GM18873 (cell line): Measurements from ENCODE around the gene CDH23.

Experiments used
- ATAC-seq: cut with Tn5 transposase; IDR thresholded peaks from one replicate; pipeline ENCODE4 v1.9.1; 2021; ENCODE audit warnings: mild to moderate bottlenecking, moderate library complexity, moderate number of reproducible peaks; ENCODE audit not compliant: unreplicated experiment, low FRiP score

Gene CDH23

DNA sequence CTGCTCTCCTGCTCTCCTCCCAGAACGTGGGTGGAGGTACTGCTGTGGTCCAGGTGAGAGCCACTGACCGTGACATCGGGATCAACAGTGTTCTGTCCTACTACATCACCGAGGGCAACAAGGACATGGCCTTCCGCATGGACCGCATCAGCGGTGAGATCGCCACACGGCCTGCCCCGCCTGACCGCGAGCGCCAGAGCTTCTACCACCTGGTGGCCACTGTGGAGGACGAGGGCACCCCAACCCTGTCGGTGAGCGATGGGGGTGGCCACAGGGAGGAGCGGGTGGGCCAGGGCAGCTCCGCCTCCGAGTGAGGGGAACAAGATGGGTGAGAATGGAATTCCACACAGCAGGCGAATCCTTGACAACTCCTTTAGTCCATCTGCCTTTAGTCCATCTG, 345.0 kb downstream of the CDH23 start:
- ATAC-seq: no peak

- ATAC-seq: no peak
Observed at GRCh38 chr10:71742301-71743088, 345.8 kb downstream of the CDH23 start.

GRCh38 chr10:71743089-71743838, 346.5 kb downstream of the CDH23 start:
- no peak for ATAC-seq

DNA sequence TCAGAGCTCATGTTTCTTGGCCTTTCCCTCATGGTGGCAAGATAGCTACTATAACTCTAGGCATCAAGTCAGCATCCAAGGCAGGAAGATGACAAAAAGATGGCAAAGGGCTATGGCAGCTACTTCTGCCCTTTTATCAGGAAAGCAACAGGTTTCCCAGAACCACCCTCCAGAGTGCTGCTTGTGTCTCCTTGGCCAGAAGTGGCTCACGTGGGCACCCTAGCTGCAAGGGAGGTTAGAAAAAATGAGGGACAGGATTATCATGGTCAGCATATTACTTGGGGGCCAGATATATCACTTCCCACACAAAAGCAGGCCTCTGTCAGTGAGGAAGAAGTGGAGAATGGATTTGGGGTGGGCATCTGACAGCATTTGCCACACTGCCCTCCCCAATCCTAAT, 347.1 kb downstream of the CDH23 start:
- ATAC-seq: no peak

DNA sequence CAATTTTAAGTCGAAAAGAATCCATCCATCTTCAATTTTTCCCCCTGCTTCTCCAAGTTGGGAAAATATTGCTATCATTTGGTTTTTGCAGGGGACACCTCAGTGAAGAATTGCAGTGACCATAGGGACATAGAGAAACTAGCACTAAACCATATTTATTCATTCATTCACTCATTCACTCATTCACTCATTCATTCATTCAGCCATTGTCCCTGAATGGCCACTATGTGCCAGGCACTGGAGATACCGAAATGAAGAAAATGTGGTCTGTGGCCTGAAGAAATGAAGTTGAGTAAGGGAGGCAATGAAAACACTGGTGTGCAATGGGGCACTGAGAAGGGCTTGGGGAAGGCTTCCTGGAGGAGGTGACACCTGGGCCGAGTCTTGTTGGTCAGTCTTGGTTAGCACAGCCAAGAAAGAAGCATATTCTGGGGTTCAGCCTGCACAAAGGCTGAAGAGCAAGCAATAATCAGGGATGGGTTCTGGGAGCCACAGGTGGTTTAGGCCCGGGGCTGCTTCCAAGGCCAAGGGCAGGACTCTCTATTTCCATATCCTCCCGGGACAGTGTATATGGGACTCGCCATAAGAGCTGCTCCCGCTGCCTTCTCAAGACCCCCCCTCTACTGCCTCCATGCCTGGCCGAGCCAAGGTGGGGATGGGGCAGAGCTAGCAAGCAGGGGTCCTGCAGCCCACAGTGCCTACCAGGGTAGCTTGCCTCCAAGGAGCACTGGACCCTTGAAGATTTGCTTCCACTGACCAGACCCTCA, 348.4 kb downstream of the CDH23 start:
- no peak for ATAC-seq

- ATAC-seq: no peak
Observed at GRCh38 chr10:71745664-71746250, 349.0 kb downstream of the CDH23 start.

DNA sequence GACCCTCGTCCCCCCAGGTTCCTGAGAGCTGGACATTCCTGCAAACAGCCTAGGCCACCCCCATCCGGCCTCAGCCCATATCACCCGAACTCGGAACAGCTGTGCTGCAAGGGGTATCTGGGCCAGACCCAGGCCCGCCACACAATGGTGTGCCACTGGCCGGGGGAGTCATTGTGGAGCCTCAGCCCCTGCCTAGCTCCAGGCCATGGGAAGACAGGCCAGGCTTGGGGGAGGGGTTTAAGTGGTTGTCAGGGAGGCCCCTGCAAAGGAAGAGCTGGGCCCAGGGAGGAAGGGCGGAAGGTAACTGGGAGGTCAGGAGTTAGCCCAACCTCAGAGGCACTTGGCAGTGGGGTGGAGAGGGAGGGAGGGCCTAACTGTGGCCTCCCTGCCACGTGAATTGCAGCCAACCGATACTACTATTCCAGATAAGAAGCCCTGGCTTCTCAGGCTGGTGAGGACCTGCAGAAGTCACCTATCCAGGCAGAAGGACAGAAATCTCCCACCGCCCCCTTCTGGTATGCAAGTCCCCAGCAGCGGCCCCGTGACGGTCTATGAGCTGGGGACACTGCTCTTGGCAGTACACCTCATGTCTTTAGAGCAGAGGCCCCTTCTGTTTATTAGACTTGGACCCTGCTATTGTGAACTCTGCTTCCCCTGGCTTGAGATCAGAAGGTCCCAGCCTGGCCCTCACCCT, 349.8 kb downstream of the CDH23 start:
- no peak for ATAC-seq

GRCh38 chr10:71747039-71747531, 350.4 kb downstream of the CDH23 start:
- ATAC-seq: no peak

- ATAC-seq: no peak
Observed at GRCh38 chr10:71747551-71748523, 351.1 kb downstream of the CDH23 start.

- ATAC-seq: no peak
Observed at GRCh38 chr10:71748671-71749191, 352.0 kb downstream of the CDH23 start.

GRCh38 chr10:71749396-71749795, 352.7 kb downstream of the CDH23 start:
- no peak for ATAC-seq

DNA sequence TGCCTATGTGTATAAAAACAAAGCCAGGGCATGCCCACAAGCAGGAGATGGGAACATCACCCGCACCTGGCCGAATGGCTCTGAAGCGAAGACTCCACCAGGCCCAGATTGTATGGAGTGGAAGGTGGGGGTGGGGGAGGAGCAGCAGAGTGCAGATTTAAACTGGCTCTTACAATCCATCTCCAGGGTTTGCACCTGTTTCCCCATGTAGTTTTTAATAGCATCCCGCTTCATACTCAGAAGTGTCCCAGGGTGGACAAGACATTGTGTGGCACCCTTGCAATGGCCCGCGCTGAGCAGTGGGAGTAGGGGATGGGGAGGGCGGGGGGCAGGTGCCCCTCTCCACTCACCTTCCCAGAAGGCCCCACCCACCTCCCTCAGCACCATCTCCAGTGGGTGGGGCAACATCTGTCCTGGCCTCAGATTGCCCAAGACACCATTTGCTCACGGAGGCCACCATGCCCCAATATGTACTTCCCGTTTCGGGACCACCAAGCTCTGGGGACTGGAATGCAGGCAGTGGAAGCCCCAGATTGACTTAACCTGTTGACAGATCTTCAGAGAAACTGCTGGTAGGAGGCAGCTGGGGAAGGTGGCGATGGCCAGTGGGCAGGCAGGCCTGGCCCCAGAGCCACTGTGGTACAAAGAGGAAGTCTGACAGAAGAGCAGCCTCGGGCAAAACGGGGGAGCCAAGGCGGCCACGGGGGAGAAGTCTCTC, 353.6 kb downstream of the CDH23 start:
- ATAC-seq: no peak

GRCh38 chr10:71750986-71751385, 354.3 kb downstream of the CDH23 start:
- no peak for ATAC-seq

DNA sequence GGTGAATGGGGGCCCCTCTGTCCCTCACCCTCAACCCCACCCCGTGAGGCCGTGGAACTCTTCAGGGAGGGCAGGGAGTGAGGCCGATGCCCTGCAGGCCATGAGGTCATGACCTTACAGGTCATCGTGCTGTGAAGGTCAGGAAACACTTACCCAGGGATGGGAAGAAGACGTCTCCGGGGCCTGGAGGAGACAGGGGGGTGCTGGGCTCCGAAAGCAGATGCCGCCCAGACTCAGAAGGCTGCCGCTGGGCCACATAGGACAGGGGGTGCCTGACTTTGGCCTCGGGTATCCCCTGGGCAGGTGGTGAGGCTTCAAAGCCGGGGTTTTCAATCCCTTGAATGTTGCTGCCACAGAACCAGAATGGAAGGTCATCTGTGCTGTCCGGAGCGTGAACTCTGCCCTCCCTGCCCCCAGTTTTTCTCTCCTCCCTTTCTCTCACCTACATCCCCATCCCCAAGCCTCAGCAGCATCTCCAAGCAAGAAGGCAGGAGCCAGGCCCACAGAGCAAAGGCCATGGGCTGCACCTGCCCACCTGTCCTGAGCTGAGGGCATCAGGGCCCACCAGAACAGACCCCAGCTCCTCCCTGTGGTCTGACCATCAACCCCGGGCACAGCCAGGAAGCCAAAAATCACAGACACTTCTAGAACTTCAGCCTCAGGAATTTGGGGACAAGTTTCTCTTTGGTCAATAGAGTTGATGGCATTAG, 354.9 kb downstream of the CDH23 start:
- ATAC-seq: no peak

DNA sequence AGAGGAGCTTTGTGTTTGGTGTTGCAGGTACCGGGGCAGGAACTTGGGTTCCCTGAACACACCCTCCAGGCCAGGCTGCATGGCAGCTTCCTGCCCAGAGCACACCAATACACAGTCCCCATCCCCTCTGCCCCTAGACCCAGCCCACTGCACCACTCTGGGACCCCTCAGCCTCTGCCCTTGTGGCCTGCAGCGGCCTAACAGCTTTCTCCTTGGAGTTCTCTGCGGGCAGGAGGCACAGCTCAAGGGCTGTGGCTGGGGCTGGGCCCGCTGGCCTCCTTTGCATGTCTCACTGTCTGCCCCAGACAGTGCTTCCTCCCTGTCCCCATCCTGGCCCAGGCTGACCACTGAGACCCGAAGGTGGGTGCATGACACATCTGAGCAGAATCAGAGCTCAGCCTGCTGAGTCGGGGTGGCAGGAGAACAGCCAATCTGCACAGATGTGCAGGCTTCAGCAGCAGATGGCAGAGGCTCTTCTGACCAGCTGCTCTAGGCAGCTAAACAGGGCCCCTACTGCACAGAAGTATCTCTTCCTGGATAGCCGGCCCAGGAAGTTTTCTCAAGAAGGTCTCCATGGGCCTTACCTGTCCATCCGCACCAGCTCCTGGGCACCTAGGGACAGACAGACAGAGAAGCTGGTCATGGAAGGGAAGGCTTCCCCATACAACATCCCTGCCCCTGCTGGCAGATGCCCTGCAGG, 355.8 kb downstream of the CDH23 start:
- no peak for ATAC-seq

- ATAC-seq: no peak
Observed at GRCh38 chr10:71753091-71753959, 356.6 kb downstream of the CDH23 start.
